Activated T-helper 1 cell treated with Interleukin-2 at 50 U/mL for 16 hours (primary cell): ENCODE results near the gene NCEH1.

Experiments
- DNase-seq: peaks from one replicate; pipeline ENCODE4 v3.0.0-alpha.2; 2020; ENCODE audit warnings: low read depth

The NCEH1 gene

GRCh38 chr3:172582712-172583111 is 128.2 kb downstream of the NCEH1 start:
- DNase-seq = no peak

GRCh38 chr3:172581757-172582166 is 129.1 kb downstream of the NCEH1 start:
- DNase-seq = no peak

- no peak for DNase-seq
Observed at GRCh38 chr3:172580680-172581401, 130.0 kb downstream of the NCEH1 start.
